ENCODE measurements around the gene VILL.
"Not testable (repeated sequence)": the region's sequence is repeated elsewhere in the genome, so short reads cannot be mapped to it uniquely, and the experiment has no call there.

Gene VILL

GRCh38 chr3:37987315-37987697 is 3.3 kb upstream of the VILL start:
- no peak for DNase-seq

GRCh38 chr3:37987751-37988179 is 2.8 kb upstream of the VILL start:
- DNase-seq = no peak

DNA sequence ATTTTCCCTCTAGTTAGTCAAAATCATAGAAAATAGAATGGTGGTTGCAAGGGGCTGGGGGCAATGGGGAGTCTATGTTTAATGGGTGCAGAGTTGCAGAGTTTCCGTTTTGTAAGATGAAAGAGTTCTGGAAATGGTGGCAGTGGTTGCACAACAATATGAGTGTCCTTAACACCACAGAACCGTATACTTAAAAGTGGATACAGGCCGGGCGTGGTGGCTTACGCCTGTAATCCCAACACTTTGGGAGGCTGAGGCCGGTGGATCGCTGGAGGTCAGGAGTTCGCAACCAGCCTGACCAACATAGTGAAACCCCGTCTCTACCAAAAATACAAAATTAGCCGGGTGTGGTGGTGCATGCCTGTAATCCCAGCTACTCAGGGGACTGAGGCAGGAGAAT is 2.2 kb upstream of the VILL start:
- not testable (repeated sequence) for DNase-seq

DNA sequence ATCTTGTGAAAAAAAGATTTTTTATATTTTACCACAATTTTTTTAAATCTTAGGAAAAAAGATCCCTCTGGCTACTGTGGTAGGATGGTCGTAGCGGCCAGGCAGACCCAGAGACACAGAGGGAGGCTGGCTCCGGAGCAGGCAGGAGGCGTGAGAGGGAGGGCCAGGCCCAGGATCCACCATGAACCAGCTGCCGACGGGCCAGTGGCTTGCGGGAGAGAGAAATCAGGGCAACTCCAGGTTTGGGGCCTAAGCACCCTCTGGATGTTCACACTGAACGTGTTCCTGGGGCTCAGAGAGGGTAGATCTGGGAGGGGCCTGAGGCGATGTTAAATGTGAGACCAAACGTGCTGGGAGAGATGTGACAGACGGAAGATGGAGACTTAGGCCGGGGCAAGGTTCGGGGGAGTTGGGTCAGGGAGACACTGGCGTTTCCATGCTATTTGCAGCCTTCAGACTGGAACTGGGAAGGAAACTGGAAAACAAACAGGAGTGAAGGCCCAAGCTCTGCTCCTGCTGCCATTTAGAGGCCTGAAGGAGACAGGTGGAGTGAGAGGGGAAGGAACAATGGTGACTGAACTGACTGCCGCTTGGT is 1.6 kb upstream of the VILL start:
- DNase-seq = no peak

DNA sequence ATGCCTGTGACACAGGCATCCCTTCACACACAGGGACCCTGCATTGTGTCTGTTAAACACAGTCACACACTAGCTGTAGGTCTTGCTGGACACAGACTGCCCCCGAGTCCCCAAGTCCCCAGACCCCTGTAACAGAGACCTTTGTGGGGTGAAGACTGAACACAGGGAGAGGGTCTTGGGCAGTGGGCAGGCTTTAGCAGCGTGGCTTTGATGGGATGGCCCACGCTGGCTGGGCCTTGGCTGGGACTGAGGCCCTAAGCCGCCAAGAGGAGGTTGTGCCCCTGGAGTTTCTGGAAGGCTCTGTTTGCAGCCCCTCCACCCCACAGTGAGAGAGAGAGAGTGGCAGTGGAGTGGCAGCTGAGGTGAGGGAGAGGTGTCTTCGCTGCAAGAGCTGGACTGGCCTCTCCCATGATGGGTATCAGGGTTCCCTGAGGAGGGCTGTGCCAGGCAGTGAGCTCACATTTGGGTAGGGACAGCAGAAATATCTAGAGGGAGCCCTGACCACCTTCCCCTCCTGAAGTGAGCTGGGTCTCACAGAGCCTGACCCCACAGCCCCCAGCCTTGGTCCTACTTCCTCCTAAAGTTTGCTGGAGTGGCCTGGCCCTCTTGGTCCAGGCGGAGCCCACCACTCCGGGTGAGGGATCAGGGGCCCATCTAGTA is 635 bp upstream of the VILL start:
- DNase-seq = no peak

DNA sequence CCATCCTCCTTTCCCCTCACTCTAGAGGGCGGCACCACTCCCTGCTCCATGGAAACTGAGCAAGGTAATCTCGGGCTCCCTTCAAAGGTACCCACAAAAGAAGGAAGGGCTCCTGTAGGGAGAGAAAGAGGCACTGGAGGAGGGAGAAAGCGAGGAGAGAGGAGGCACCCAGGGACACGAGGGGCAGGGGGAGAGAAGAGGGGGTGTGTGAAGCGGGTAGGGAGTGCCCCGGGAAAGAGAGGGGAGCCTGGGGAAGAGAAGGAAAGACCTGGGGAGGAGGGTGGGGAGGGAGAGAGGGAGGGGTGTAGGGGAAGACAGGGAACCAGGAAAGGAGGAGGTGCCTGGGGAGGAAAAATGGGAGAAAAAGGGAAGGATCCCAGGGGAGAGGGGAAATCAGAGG is 523 bp downstream of the VILL start:
- no peak for DNase-seq

- no peak for DNase-seq
Measured at GRCh38 chr3:37991823-37992222, 1.2 kb downstream of the VILL start.

GRCh38 chr3:37992271-37993066 is 1.9 kb downstream of the VILL start:
- DNase-seq = no peak

GRCh38 chr3:37993067-37993455 is 2.5 kb downstream of the VILL start:
- DNase-seq = no peak

- DNase-seq = no peak
Measured at GRCh38 chr3:37993460-37993819, 2.9 kb downstream of the VILL start.

DNA sequence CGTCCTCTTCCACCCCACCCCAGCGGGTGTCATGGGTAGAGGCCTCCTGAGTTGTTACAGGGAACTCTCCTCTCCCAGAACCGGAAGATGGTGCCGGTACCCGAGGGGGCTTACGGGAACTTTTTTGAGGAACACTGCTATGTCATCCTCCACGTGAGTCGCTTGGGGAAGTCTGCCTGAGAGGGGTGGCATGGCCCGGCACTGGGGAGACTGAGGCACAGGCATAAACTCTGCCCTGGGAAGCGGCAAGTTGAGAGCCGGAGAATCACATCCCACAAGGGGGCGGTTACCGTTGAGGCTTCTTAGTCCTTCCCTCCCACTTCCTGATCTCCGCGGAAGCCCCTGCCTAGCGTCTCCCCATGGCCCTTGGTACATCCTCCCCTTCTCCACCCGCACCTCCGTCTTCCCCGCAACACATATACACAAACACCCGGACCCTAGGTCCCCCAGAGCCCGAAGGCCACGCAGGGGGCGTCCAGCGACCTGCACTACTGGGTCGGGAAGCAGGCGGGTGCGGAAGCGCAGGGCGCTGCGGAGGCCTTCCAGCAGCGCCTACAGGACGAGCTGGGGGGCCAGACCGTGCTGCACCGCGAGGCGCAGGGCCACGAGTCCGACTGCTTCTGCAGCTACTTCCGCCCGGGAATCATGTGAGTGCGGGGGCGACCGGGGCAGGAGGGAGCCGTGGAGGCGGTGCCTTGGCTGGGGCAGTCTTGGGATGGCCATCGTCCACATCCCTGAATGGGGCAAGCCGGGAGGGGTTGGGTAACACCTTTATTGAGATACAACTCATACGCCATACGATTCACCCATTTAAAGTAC is 3.4 kb downstream of the VILL start:
- peak; percentile 78 for DNase-seq

- no peak for DNase-seq
Measured at GRCh38 chr3:37994639-37994972, 4.0 kb downstream of the VILL start.

GRCh38 chr3:37995652-37996641 is 5.4 kb downstream of the VILL start:
- DNase-seq = no peak

DNA sequence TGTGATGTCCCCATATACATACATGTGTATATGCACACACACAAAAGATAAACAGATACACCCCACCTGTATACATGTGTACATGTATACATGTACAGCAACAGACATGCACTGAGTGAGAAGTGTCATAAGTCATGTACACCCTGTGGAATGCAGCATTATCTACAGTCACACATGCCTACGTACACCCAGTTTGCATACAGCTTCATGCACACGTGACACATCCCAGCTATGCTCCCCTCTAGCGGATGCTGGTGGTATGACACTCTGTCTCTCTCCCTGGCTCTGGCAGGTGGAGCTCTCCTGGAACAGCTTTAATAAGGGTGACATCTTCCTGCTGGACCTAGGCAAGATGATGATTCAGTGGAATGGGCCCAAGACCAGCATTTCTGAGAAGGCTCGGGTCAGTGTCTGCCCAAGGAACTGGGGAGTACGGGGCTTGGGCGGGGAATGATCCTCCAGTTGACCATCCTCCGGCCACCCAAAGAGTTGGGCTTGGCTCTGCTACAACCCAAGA is 6.3 kb downstream of the VILL start:
- DNase-seq = peak; percentile 68

GRCh38 chr3:37997342-37997741 is 6.8 kb downstream of the VILL start:
- DNase-seq = no peak

DNA sequence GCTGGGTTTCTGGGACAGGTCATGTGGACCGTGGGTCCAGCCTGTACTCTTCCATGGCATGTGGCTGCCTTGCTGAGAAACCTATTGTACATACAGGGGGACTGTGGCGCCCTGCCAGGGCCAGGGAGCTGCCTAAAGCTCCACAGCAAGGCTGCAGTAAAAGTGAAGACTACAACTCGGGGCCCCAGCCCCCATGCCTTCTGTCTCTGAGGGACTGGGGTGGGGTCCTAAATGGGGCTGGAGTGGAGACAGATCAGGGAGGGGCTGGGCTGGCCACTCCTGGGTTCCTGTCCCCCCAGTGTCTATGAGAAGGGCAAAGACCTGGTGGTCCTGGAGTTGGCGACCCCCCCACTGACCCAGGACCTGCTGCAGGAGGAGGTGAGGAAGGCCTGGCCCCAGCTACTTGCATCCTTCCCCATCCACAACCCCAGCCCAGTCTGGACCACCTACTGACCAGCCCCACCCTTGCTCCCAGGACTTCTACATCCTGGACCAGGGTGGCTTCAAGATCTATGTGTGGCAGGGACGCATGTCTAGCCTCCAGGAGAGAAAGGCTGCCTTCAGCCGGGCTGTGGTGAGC is 7.3 kb downstream of the VILL start:
- DNase-seq = no peak

GRCh38 chr3:37999836-38000235 is 9.2 kb downstream of the VILL start:
- no peak for DNase-seq

- no peak for DNase-seq
Measured at GRCh38 chr3:38000242-38000916, 9.8 kb downstream of the VILL start.

- no peak for DNase-seq
Measured at GRCh38 chr3:38000965-38001455, 10.4 kb downstream of the VILL start.

DNA sequence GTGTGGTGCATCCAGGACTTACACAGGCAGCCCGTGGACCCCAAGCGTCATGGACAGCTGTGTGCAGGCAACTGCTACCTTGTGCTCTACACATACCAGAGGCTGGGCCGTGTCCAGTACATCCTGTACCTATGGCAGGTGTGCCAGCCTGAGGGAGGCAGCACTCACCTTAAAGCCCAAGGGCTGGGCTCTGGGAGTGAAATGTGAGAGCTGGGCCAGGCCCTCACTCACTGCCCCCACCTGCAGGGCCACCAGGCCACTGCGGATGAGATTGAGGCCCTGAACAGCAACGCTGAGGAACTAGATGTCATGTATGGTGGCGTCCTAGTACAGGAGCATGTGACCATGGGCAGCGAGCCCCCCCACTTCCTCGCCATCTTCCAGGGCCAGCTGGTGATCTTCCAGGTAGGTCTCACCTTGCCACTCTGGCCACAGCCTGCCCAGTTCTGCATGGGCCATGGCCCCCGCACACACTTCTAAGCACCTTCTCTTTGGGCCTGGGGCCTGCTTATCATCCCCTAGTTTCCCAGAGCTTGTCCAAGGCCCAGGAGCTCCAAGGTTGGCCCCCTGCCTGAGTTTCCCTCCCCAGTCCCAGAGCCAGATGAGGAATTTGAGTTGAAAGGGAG is 11.0 kb downstream of the VILL start:
- DNase-seq = no peak

All from GDM1 (cell line).